NB4 (cell line): ENCODE results near the gene ANKRD9.

Experiments
- POLR2A ChIP-seq: IDR thresholded peaks from 2 replicates; pipeline ENCODE4 v1.6.1; 2011; ENCODE audit warnings: mild to moderate bottlenecking; ENCODE audit not compliant: insufficient read length; ENCODE audit errors: extremely low read depth
- TF ChIP-seq, protein P1 (sequence below): IDR thresholded peaks from one replicate; pipeline ENCODE4 v1.5.1; 2012; ENCODE audit warnings: low read depth, low read length

DNA sequence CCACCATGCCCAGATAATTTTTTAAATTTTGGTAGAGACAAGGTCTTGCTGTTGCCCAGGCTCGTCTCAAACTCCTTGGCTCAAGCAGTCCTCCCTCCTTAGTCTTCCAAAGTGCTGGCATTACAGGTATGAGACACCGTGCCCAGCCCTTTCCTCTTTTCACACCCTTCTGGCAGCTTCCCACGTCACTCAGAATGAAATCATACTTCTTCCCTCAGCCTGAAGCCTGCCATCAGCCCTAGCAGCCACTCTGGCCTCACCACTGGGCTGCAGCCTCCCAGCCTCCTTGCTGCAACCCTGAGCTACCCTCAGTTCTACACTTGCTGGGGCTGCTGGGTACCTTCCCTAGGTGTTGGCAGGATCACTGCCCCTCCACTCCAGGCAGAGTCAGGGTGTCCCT lies 18.2 kb downstream of the ANKRD9 start:
- TF ChIP-seq, protein P1, sequence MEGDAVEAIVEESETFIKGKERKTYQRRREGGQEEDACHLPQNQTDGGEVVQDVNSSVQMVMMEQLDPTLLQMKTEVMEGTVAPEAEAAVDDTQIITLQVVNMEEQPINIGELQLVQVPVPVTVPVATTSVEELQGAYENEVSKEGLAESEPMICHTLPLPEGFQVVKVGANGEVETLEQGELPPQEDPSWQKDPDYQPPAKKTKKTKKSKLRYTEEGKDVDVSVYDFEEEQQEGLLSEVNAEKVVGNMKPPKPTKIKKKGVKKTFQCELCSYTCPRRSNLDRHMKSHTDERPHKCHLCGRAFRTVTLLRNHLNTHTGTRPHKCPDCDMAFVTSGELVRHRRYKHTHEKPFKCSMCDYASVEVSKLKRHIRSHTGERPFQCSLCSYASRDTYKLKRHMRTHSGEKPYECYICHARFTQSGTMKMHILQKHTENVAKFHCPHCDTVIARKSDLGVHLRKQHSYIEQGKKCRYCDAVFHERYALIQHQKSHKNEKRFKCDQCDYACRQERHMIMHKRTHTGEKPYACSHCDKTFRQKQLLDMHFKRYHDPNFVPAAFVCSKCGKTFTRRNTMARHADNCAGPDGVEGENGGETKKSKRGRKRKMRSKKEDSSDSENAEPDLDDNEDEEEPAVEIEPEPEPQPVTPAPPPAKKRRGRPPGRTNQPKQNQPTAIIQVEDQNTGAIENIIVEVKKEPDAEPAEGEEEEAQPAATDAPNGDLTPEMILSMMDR = no peak
- no peak for TF ChIP-seq POLR2A
